A549 treated with Hydrocortisone at 1 μM for 4 hours (cell line): ENCODE measurements around the gene SLC15A5. TPM values are rescaled to one million over a fixed set of nuclear protein-coding genes. Genes with fewer than 3 reads are reported as not detected.

ENCODE experiments used
- total RNA-seq: library from RNA; stranded (reverse); fragments of 200-300 nt; extraction: Qiagen RNA extraction; gene quantifications from 5 replicates; pipeline ENCODE4 v1.2.3, GENCODE V29; 2022

SLC15A5 gene, protein sequence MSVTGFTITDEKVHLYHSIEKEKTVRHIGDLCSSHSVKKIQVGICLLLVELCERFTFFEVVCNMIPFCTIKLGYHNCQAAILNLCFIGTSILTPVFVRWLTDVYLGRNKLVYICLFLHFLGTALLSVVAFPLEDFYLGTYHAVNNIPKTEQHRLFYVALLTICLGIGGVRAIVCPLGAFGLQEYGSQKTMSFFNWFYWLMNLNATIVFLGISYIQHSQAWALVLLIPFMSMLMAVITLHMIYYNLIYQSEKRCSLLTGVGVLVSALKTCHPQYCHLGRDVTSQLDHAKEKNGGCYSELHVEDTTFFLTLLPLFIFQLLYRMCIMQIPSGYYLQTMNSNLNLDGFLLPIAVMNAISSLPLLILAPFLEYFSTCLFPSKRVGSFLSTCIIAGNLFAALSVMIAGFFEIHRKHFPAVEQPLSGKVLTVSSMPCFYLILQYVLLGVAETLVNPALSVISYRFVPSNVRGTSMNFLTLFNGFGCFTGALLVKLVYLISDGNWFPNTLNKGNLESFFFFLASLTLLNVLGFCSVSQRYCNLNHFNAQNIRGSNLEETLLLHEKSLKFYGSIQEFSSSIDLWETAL
- total RNA-seq: not detected in 5 replicates

DNA sequence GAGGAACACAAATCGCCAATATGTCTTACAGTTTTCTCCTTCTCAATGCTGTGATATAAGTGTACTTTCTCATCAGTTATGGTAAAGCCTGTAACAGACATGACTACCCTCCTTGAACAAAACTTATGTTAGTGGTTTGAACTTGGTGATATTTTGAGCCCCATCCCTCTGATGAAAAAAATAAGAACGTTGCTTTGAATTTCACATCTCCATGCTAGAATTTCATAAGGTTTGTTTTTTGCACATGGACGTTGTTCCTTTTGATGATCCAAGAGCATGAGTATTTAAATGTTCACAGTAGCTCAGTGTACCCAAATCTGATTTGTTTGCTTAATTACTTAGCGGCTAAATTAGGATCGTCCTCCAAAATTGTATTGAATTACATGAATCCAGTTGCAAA is at the start of gene SLC15A5:
SLC15A5 (minus strand) TSS at position 101 of the 400 bp plus-strand sequence; CDS start at position 101, 0 bp downstream.

Other genes with a start within 250 kb of the SLC15A5 start
- gene MGST1, start 70.0 kb upstream of the SLC15A5 start, total RNA-seq: 754 to 809 TPM (median 790 TPM) in 5 replicates